Brain microvascular endothelial cell (primary cell): Measurements from ENCODE around the gene RBM38.

Experiments
- DNase-seq: peaks from one replicate; pipeline ENCODE4 v3.0.0-alpha.2; 2020
- H3K27ac ChIP-seq: fragments of 250-450 bp; sonication (Bioruptor Pico); 2 replicates; pipeline ENCODE4 v1.5.1; 2020; ENCODE audit warnings: mild to moderate bottlenecking, moderate library complexity
- H3K27me3 ChIP-seq: fragments of 250-450 bp; sonication (Bioruptor Pico); replicated peaks from 2 replicates; pipeline ENCODE4 v1.5.1; 2020; ENCODE audit warnings: mild to moderate bottlenecking
- H3K36me3 ChIP-seq: fragments of 250-450 bp; sonication (Bioruptor Pico); replicated peaks from 2 replicates; pipeline ENCODE4 v1.5.1; 2020; ENCODE audit warnings: mild to moderate bottlenecking
- H3K4me3 ChIP-seq: 2 replicates; pipeline ENCODE4 v1.5.1; 2011; ENCODE audit warnings: low read depth, mild to moderate bottlenecking, control low read depth, low read length, moderate library complexity
- CTCF ChIP-seq: IDR thresholded peaks from 2 replicates; pipeline ENCODE4 v1.5.1; 2011; ENCODE audit warnings: low read depth, mild to moderate bottlenecking, moderate library complexity, low read length, control low read depth, inconsistent platforms; ENCODE audit errors: missing control alignments
- in situ Hi-C: cut with HindIII; loops from 2 replicates; pipeline ENCODE4 v1.10.0; 2017; ENCODE audit warnings: low sequenced_read_pairs, low pct_ligation_motif_present

Gene RBM38

GRCh38 chr20:57420571-57421252 lies 29.5 kb downstream of the RBM38 start:
- in situ Hi-C loops, result no loop called here

GRCh38 chr20:57421253-57422220 lies 30.3 kb downstream of the RBM38 start:
- Histone ChIP-seq H3K27me3 (peaks cover 11% of the 10 kb centered on the region), H3K4me3 (no peak overlapping the region), H3K27ac (no peak overlapping the region), H3K36me3 (no peaks in the 10 kb centered on the region)
- DNase-seq, result no peak
- in situ Hi-C loops, result no loop called here
- TF ChIP-seq CTCF, result no peak

More at GRCh38 chr20:57420571-57421252, 29.5 kb downstream of the RBM38 start:
- Histone ChIP-seq H3K36me3 (no peaks in the 10 kb centered on the region), H3K4me3 (no peak overlapping the region), H3K27me3 (peaks cover 11% of the 10 kb centered on the region), H3K27ac (no peak overlapping the region)
- DNase-seq, result no peak
- no peak for TF ChIP-seq CTCF

- H3K36me3 ChIP-seq, result no peaks in the 10 kb centered on the region
- H3K27me3 ChIP-seq, result peaks cover 11% of the 10 kb centered on the region
- H3K4me3 ChIP-seq, result no peak overlapping the region
- in situ Hi-C loops, result no loop called here
- no peak for DNase-seq
- no peak for TF ChIP-seq CTCF
- H3K27ac ChIP-seq, result no peak overlapping the region
Observed at GRCh38 chr20:57422254-57422653, 31.1 kb downstream of the RBM38 start.

- Histone ChIP-seq H3K27me3 (peaks cover 8% of the 10 kb centered on the region), H3K27ac (no peak overlapping the region), H3K4me3 (no peak overlapping the region), H3K36me3 (no peaks in the 10 kb centered on the region)
- in situ Hi-C loops, result no loop called here
- no peak for DNase-seq
- TF ChIP-seq CTCF, result no peak
Observed at GRCh38 chr20:57425150-57426013, 34.2 kb downstream of the RBM38 start.

- H3K27ac ChIP-seq, result no peak overlapping the region
- in situ Hi-C loops, result no loop called here
- no peak for TF ChIP-seq CTCF
- no peak overlapping the region for H3K4me3 ChIP-seq
- DNase-seq, result no peak
- no peaks in the 10 kb centered on the region for H3K36me3 ChIP-seq
- peaks cover 4% of the 10 kb centered on the region for H3K27me3 ChIP-seq
Observed at GRCh38 chr20:57426271-57426689, 35.1 kb downstream of the RBM38 start.
